ENCODE data around the gene KRT25. TPM values are rescaled to one million over a fixed set of nuclear protein-coding genes. Genes with fewer than 3 reads are reported as not detected.
A peak's percentile ranks its signal among the peaks of the same experiment; 100 is the strongest.

KRT25 gene
- total RNA-seq, 4 donors from 2014 or later: not detected

- 74 to 82% methylated on average over 2 of the region's 2 CpGs for WGBS, 2 donors
- Histone ChIP-seq H3K36me3 (no peaks in the 10 kb centered on the region), H3K4me3 (replicated peaks in 1 of 3) (no peak overlapping the region), H3K27me3 (no peaks in the 10 kb centered on the region), H3K27ac (no peak overlapping the region), H3K9me3 (no peaks in the 10 kb centered on the region), H3K4me1 (no peaks in the 10 kb centered on the region)
- no peak for DNase-seq
- TF ChIP-seq CTCF (IDR thresholded peaks at IDR 0.05): no peak
- no peak for TF ChIP-seq POLR2A (IDR thresholded peaks at IDR 0.05)
- intact Hi-C loops (cut with DNase I): loop anchor here (10.0 kb wide), 1 partner anchor 76 kb away; the partner anchor contains the start of gene SMARCE1
These were observed 34.2 kb downstream of the KRT25 start for GRCh38 chr17:40720899-40721298.

- Histone ChIP-seq H3K4me1 (no peaks in the 10 kb centered on the region), H3K27me3 (no peaks in the 10 kb centered on the region), H3K9me3 (no peaks in the 10 kb centered on the region), H3K36me3 (no peaks in the 10 kb centered on the region), H3K4me3 (replicated peaks in 1 of 3) (no peak overlapping the region), H3K27ac (no peak overlapping the region)
- no peak for DNase-seq
- WGBS, 2 donors: 75 to 83% methylated on average over 8 of the region's 8 CpGs
- no peak for TF ChIP-seq CTCF (IDR thresholded peaks at IDR 0.05)
- no peak for TF ChIP-seq POLR2A (IDR thresholded peaks at IDR 0.05)
- intact Hi-C loops (cut with DNase I): no loop called here
These were observed 36.2 kb downstream of the KRT25 start for GRCh38 chr17:40718930-40719329.

GRCh38 chr17:40717776-40718175 lies 37.4 kb downstream of the KRT25 start:
- 72 to 81% methylated on average over 3 of the region's 3 CpGs for WGBS, 2 donors
- Histone ChIP-seq H3K4me1 (no peaks in the 10 kb centered on the region), H3K4me3 (replicated peaks in 1 of 3) (no peak overlapping the region), H3K27me3 (no peaks in the 10 kb centered on the region), H3K9me3 (no peaks in the 10 kb centered on the region), H3K36me3 (no peaks in the 10 kb centered on the region), H3K27ac (no peak overlapping the region)
- intact Hi-C loops (cut with DNase I): no loop called here
- no peak for DNase-seq
- TF ChIP-seq POLR2A (IDR thresholded peaks at IDR 0.05): no peak
- TF ChIP-seq CTCF (IDR thresholded peaks at IDR 0.05): no peak

GRCh38 chr17:40714473-40714872 lies 40.7 kb downstream of the KRT25 start:
- Histone ChIP-seq H3K4me3 (replicated peaks in 1 of 3) (no peak overlapping the region), H3K27ac (no peak overlapping the region), H3K27me3 (no peaks in the 10 kb centered on the region), H3K36me3 (no peaks in the 10 kb centered on the region), H3K9me3 (no peaks in the 10 kb centered on the region), H3K4me1 (peaks cover 0 to 2% of the 10 kb centered on the region in 2 donors)
- TF ChIP-seq CTCF (IDR thresholded peaks at IDR 0.05) (no peak), POLR2A (IDR thresholded peaks at IDR 0.05) (no peak)
- peak in 1 of 2 donors; percentile 9 for DNase-seq
- intact Hi-C loops (cut with DNase I): no loop called here
- WGBS, 2 donors: 75% methylated on average over 6 of the region's 6 CpGs

GRCh38 chr17:40707745-40708144 lies 47.4 kb downstream of the KRT25 start:
- 44 to 48% methylated on average over 7 of the region's 7 CpGs for WGBS, 2 donors
- intact Hi-C loops (cut with DNase I): no loop called here
- peak overlapping the region in 2 of 3 donors; percentile 2 to 32 for H3K27ac ChIP-seq
- peaks cover 0 to 10% of the 10 kb centered on the region in 2 donors for H3K4me1 ChIP-seq
- no peak overlapping the region for H3K4me3 ChIP-seq (replicated peaks in 1 of 3)
- peak; percentile 21 to 29 for DNase-seq
- no peaks in the 10 kb centered on the region for H3K27me3 ChIP-seq
- no peaks in the 10 kb centered on the region for H3K9me3 ChIP-seq
- TF ChIP-seq CTCF (IDR thresholded peaks at IDR 0.05) (no peak), POLR2A (IDR thresholded peaks at IDR 0.05) (no peak)
- H3K36me3 ChIP-seq: no peaks in the 10 kb centered on the region

Measured in thyroid gland (tissue), 4 donors.